DOHH2 (cell line): ENCODE results near the gene SPRR4.

ENCODE experiments used
- H3F3A ChIP-seq: fragments of 200-600 bp; sonication (generic), shearing (Covaris generic); 2 replicates; pipeline ENCODE4 v1.6.0; 2016; ENCODE audit warnings: antibody characterized with exemption, mild to moderate bottlenecking; ENCODE audit not compliant: control insufficient read depth, insufficient read depth
- H3K27ac ChIP-seq: fragments of 200-600 bp; sonication (generic); 2 replicates; pipeline ENCODE4 v1.5.1; 2014; ENCODE audit warnings: low read depth, mild to moderate bottlenecking, low read length, moderate library complexity
- H3K27me3 ChIP-seq: fragments of 200-600 bp; sonication (generic); 2 replicates; pipeline ENCODE4 v1.6.1; 2014; ENCODE audit warnings: mild to moderate bottlenecking, low read length, mixed read lengths; ENCODE audit not compliant: control insufficient read depth
- H3K36me3 ChIP-seq: fragments of 200-600 bp; sonication (generic); 2 replicates; pipeline ENCODE4 v1.6.1; 2014; ENCODE audit warnings: mild to moderate bottlenecking, low read length, moderate library complexity, mixed read lengths; ENCODE audit not compliant: control insufficient read depth
- H3K4me1 ChIP-seq: fragments of 200-600 bp; sonication (generic); 2 replicates; pipeline ENCODE4 v1.6.1; 2014; ENCODE audit warnings: mild to moderate bottlenecking, low read length, mixed read lengths; ENCODE audit not compliant: control insufficient read depth
- H3K4me2 ChIP-seq: fragments of 200-600 bp; sonication (generic); 2 replicates; pipeline ENCODE4 v1.6.0; 2014; ENCODE audit warnings: mild to moderate bottlenecking, low read length, moderate library complexity
- H3K4me3 ChIP-seq: fragments of 200-600 bp; sonication (generic); 2 replicates; pipeline ENCODE4 v1.5.1; 2014; ENCODE audit warnings: mild to moderate bottlenecking, low read length, mixed read lengths
- H3K79me2 ChIP-seq: fragments of 200-600 bp; sonication (generic); 2 replicates; pipeline ENCODE4 v1.6.1; 2014; ENCODE audit warnings: mild to moderate bottlenecking, low read length, mixed read lengths; ENCODE audit not compliant: control insufficient read depth
- H3K9me2 ChIP-seq: fragments of 200-600 bp; sonication (generic); replicated peaks from 2 replicates; pipeline ENCODE4 v1.6.1; 2014; ENCODE audit warnings: mild to moderate bottlenecking, low read length, mixed read lengths; ENCODE audit not compliant: control insufficient read depth
- H3K9me3 ChIP-seq: fragments of 200-600 bp; sonication (generic); 2 replicates; pipeline ENCODE4 v1.6.1; 2014; ENCODE audit warnings: antibody characterized with exemption, low read length, mixed read lengths; ENCODE audit not compliant: control insufficient read depth, insufficient read depth
- H4K20me1 ChIP-seq: fragments of 200-600 bp; sonication (generic); 2 replicates; pipeline ENCODE4 v1.6.0; 2014; ENCODE audit warnings: low read depth, mild to moderate bottlenecking, antibody characterized with exemption, low read length, moderate library complexity; ENCODE audit not compliant: control insufficient read depth, insufficient read depth
- CTCF ChIP-seq: fragments of 200-600 bp; sonication (generic); IDR thresholded peaks from one replicate; pipeline ENCODE4 v1.5.1; 2014; ENCODE audit warnings: antibody characterized with exemption, mild to moderate bottlenecking, low read depth, low read length; ENCODE audit not compliant: poor library complexity, severe bottlenecking
- EZH2phosphoT487 ChIP-seq: fragments of 200-600 bp; sonication (generic); IDR thresholded peaks from 2 replicates; pipeline ENCODE4 v1.6.1; 2017; ENCODE audit warnings: borderline replicate concordance, mild to moderate bottlenecking, antibody characterized with exemption, low read length, moderate library complexity, mixed read lengths

The SPRR4 gene

GRCh38 chr1:152995842-152996241, 25.4 kb downstream of the SPRR4 start:
- no peak overlapping the region for H3K27ac ChIP-seq
- H3K9me2 ChIP-seq, result no peaks in the 10 kb centered on the region
- H3K36me3 ChIP-seq, result no peaks in the 10 kb centered on the region
- no peaks in the 10 kb centered on the region for H3K4me1 ChIP-seq
- no peaks in the 10 kb centered on the region for H3K9me3 ChIP-seq
- no peaks in the 10 kb centered on the region for H3K79me2 ChIP-seq
- no peaks in the 10 kb centered on the region for H4K20me1 ChIP-seq
- no peak overlapping the region for H3K4me2 ChIP-seq
- no peaks in the 10 kb centered on the region for H3F3A ChIP-seq
- H3K27me3 ChIP-seq, result no peaks in the 10 kb centered on the region
- TF ChIP-seq CTCF (no peak), EZH2phosphoT487 (no peak)
- no peak overlapping the region for H3K4me3 ChIP-seq

GRCh38 chr1:152996633-152997400, 26.4 kb downstream of the SPRR4 start:
- Histone ChIP-seq H4K20me1 (no peaks in the 10 kb centered on the region), H3K9me3 (no peaks in the 10 kb centered on the region), H3K27ac (no peak overlapping the region), H3K4me2 (no peak overlapping the region), H3K27me3 (no peaks in the 10 kb centered on the region), H3K4me3 (no peak overlapping the region), H3K9me2 (no peaks in the 10 kb centered on the region), H3K36me3 (no peaks in the 10 kb centered on the region), H3K4me1 (no peaks in the 10 kb centered on the region), H3F3A (no peaks in the 10 kb centered on the region), H3K79me2 (no peaks in the 10 kb centered on the region)
- TF ChIP-seq CTCF (no peak), EZH2phosphoT487 (no peak)

- no peak for TF ChIP-seq CTCF
- TF ChIP-seq EZH2phosphoT487, result no peak
- H3K9me2 ChIP-seq, result no peaks in the 10 kb centered on the region
- H3K79me2 ChIP-seq, result no peaks in the 10 kb centered on the region
- H3K4me2 ChIP-seq, result no peak overlapping the region
- no peaks in the 10 kb centered on the region for H4K20me1 ChIP-seq
- no peaks in the 10 kb centered on the region for H3K4me1 ChIP-seq
- H3K9me3 ChIP-seq, result no peaks in the 10 kb centered on the region
- no peaks in the 10 kb centered on the region for H3F3A ChIP-seq
- H3K27me3 ChIP-seq, result no peaks in the 10 kb centered on the region
- no peaks in the 10 kb centered on the region for H3K36me3 ChIP-seq
- no peak overlapping the region for H3K27ac ChIP-seq
- no peak overlapping the region for H3K4me3 ChIP-seq
These were observed 27.5 kb downstream of the SPRR4 start for GRCh38 chr1:152997901-152998300.
